Fibroblast of lung (primary cell): ENCODE results near the gene LCE3C.

Experiments
- CTCF ChIP-seq, 2 donors: IDR thresholded peaks in 1 of 2; conservative IDR thresholded peaks in 1 of 2; 1 replicate in 1 of 2; 2 replicates in 1 of 2; pipeline ENCODE4 v1.5.1; 2011 to 2012; ENCODE audit warnings: low read length in 2 of 2, control low read depth in 1 of 2, inconsistent platforms in 1 of 2, low read depth in 1 of 2, mild to moderate bottlenecking in 1 of 2
- EZH2 ChIP-seq: IDR thresholded peaks from 2 replicates; pipeline ENCODE4 v1.5.1; 2012; ENCODE audit warnings: low read length, control low read depth, mild to moderate bottlenecking; ENCODE audit errors: missing control alignments

- TF ChIP-seq CTCF (conservative IDR thresholded peaks at IDR 0.05 in 1 of 2, IDR thresholded peaks at IDR 0.05 in 1 of 2; ENCODE audit: low read depth in 1 of 2, low read length in 2 of 2) (no peak), EZH2 (no peak)
These were observed 19.6 kb upstream of the LCE3C start, which contains the start of gene LCE3D for GRCh38 chr1:152580433-152580832.
